ENCODE measurements around the gene SYT8.

Gene SYT8

DNA sequence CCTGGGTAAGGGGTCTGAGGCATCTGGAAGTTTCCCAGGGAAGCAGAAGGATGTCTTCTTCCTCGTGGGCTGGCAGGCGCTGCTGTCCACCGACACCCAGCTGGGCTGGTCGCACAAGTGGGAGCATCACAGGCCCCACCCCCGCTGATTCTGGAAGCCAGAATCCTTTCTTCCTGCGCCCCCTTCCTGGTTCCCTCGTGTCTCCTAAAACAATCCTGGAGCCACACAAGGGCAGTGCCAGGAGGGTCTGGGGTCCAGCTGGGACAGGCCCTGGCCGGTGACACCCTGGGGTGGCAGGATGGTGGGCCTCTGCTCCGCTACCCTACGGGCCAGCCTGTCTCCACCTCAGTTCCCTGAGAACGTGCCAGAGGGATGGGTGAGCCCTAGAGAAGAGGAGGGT, 22.3 kb downstream of the SYT8 start:
- TF ChIP-seq, protein P1, sequence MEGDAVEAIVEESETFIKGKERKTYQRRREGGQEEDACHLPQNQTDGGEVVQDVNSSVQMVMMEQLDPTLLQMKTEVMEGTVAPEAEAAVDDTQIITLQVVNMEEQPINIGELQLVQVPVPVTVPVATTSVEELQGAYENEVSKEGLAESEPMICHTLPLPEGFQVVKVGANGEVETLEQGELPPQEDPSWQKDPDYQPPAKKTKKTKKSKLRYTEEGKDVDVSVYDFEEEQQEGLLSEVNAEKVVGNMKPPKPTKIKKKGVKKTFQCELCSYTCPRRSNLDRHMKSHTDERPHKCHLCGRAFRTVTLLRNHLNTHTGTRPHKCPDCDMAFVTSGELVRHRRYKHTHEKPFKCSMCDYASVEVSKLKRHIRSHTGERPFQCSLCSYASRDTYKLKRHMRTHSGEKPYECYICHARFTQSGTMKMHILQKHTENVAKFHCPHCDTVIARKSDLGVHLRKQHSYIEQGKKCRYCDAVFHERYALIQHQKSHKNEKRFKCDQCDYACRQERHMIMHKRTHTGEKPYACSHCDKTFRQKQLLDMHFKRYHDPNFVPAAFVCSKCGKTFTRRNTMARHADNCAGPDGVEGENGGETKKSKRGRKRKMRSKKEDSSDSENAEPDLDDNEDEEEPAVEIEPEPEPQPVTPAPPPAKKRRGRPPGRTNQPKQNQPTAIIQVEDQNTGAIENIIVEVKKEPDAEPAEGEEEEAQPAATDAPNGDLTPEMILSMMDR (IDR thresholded peaks at IDR 0.05; ENCODE audit: insufficient read depth, low read length) = no peak
- TF ChIP-seq GABPA (IDR thresholded peaks at IDR 0.05; ENCODE audit: low read depth) (no peak), POLR2AphosphoS5 (IDR thresholded peaks at IDR 0.05; ENCODE audit: low read depth) (no peak), SPI1 (IDR thresholded peaks at IDR 0.05; ENCODE audit: borderline replicate concordance, low read depth) (no peak)
- TF ChIP-seq, protein P2, sequence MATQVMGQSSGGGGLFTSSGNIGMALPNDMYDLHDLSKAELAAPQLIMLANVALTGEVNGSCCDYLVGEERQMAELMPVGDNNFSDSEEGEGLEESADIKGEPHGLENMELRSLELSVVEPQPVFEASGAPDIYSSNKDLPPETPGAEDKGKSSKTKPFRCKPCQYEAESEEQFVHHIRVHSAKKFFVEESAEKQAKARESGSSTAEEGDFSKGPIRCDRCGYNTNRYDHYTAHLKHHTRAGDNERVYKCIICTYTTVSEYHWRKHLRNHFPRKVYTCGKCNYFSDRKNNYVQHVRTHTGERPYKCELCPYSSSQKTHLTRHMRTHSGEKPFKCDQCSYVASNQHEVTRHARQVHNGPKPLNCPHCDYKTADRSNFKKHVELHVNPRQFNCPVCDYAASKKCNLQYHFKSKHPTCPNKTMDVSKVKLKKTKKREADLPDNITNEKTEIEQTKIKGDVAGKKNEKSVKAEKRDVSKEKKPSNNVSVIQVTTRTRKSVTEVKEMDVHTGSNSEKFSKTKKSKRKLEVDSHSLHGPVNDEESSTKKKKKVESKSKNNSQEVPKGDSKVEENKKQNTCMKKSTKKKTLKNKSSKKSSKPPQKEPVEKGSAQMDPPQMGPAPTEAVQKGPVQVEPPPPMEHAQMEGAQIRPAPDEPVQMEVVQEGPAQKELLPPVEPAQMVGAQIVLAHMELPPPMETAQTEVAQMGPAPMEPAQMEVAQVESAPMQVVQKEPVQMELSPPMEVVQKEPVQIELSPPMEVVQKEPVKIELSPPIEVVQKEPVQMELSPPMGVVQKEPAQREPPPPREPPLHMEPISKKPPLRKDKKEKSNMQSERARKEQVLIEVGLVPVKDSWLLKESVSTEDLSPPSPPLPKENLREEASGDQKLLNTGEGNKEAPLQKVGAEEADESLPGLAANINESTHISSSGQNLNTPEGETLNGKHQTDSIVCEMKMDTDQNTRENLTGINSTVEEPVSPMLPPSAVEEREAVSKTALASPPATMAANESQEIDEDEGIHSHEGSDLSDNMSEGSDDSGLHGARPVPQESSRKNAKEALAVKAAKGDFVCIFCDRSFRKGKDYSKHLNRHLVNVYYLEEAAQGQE (IDR thresholded peaks at IDR 0.05; ENCODE audit: insufficient replicate concordance, low read depth) = no peak
- DNase-seq (ENCODE audit: low read depth in 1 of 2, low spot score in 1 of 2) = no peak
- Histone ChIP-seq H3K4me3 (replicated peaks; ENCODE audit: insufficient read depth, low read length) (no peak overlapping the region), H3K27ac (replicated peaks) (no peak overlapping the region), H3K27me3 (ENCODE audit: insufficient read depth, poor library complexity, severe bottlenecking) (no peaks in the 10 kb centered on the region)

DNA sequence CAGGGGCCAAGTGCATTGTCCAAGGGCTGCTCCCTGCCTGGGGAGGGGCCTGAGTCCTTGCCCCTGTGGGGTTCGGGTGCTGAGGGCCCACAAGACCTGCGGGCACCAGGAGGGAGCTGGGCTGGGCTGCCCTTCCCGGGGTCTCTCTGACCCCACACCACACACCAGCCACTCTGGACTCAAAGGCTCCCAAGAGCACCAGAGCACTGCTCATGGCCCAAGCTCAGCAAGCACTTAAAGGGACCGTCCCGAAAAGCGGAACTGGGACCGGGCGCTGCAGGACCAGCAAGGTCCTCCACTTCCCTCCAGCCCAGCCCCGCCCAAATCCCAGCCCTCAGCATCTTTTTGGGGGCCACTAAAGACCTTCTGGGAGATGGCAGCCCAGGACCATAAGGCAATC, 23.4 kb downstream of the SYT8 start:
- TF ChIP-seq, protein P2 (IDR thresholded peaks at IDR 0.05; ENCODE audit: insufficient replicate concordance, low read depth) = no peak
- peak; percentile 97 for TF ChIP-seq SPI1 (IDR thresholded peaks at IDR 0.05; ENCODE audit: borderline replicate concordance, low read depth)
- TF ChIP-seq, protein P1 (IDR thresholded peaks at IDR 0.05; ENCODE audit: insufficient read depth, low read length) = no peak
- DNase-seq (ENCODE audit: low read depth in 1 of 2, low spot score in 1 of 2) = peak in 1 of 2 experiments; percentile 53
- Histone ChIP-seq H3K27ac (replicated peaks) (no peak overlapping the region), H3K27me3 (ENCODE audit: insufficient read depth, poor library complexity, severe bottlenecking) (no peaks in the 10 kb centered on the region), H3K4me3 (replicated peaks; ENCODE audit: insufficient read depth, low read length) (no peak overlapping the region)

DNA sequence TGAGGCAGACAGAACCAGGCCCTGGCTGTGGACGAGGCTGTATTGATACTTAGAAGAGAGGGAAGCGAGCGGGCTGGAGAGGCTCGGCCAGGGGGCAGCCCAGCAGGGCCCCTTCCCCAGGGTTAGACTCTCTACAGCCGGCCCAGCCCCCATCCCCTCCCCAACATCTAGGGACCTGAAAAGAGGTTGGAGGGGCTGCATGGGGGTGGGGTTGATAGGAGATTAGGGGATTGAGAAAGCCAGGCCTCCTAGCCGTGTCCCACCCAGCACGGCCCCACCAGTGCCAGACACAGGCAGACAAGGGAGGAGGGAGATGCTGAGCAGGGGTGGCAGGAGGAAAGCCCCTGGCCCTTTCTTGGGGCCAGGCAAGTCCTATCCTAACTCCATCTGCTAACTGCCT, 23.8 kb downstream of the SYT8 start:
- H3K27me3 ChIP-seq (ENCODE audit: insufficient read depth, poor library complexity, severe bottlenecking) = no peaks in the 10 kb centered on the region
- TF ChIP-seq, protein P2 (IDR thresholded peaks at IDR 0.05; ENCODE audit: insufficient replicate concordance, low read depth) = no peak
- TF ChIP-seq, protein P1 (IDR thresholded peaks at IDR 0.05; ENCODE audit: insufficient read depth, low read length) = no peak
- no peak for TF ChIP-seq GABPA (IDR thresholded peaks at IDR 0.05; ENCODE audit: low read depth)
- no peak for DNase-seq (ENCODE audit: low read depth in 1 of 2, low spot score in 1 of 2)
- no peak overlapping the region for H3K4me3 ChIP-seq (replicated peaks; ENCODE audit: insufficient read depth, low read length)
- no peak overlapping the region for H3K27ac ChIP-seq (replicated peaks)

All from HL-60 (cell line).